CD4-positive, alpha-beta T cell treated with Interleukin-4 for 1 hour (primary cell): ENCODE results near the gene SLC4A7.
"Not testable (repeated sequence)": the region's sequence is repeated elsewhere in the genome, so short reads cannot be mapped to it uniquely, and the experiment has no call there.

Source experiments
- DNase-seq, 2 donors: peaks; one replicate each; pipeline ENCODE4 v3.0.0-alpha.2; 2020 to 2022

SLC4A7 gene

GRCh38 chr3:27426926-27427325 lies 57.3 kb downstream of the SLC4A7 start:
- DNase-seq = no peak

DNA sequence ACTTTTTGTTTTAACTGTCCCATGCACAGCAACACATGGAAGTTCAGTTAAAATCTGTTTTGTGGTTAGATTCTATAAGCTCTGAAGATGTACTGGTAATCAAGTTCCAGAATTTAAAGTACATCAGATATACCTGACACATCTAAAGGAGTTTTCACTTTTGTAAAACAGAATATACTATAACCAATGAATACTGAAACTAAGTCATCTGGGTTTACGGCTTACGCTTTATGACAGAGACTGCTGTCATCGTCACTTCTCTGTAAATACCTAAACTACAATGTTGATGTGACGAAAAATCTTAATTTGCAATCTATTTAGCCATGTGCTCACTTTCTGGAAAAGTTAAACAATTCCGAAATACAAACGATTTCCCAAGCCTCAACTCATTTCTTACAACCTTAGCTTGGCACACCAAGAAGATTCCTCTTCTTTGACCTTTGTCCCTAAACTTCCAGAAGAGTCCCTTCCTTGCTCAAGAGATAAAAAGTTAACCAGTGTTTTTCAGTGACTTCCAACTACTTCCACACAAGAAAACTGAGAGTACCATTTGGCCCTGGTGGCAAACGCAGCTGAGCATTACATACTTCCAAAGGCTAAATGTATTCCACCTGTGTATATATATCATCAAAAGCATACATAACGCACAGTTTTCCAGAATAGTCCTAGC lies 58.2 kb downstream of the SLC4A7 start:
- no peak for DNase-seq

DNA sequence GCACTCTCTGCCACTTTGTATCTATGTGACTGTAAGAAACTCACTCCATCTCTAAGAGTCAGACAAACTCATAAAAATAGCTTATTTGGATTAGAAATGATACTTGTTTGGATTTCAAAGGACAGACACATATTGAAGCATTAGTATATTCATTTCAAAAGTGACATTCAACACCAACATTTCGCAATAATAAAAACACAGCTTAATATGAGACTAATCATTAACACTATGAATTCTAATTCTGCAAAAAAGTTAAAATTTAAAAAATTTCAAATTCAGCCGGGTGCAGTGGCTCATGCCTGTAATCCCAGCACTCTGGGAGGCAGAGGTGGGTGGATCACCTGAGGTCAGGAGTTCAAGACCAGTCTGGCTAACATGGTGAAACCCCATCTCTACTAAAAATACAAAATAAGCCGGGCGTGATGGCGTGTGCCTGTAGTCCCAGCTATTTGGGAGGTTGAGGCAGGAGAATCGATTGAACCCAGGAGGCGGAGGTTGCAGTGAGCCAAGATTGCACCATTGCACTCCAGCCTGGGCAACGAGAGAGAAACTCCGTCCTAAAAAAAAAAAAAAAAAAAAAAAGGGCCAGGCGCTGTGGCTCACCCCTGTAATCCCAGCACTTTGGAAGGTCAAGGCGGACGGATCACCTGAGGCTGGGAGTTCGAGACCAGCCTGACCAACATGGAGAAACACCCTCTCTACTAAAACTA lies 59.2 kb downstream of the SLC4A7 start:
- DNase-seq = not testable (repeated sequence)

- no peak for DNase-seq
Observed at GRCh38 chr3:27423463-27423862, 60.7 kb downstream of the SLC4A7 start.

- no peak for DNase-seq
Observed at GRCh38 chr3:27422617-27423016, 61.6 kb downstream of the SLC4A7 start.

GRCh38 chr3:27415202-27415601 lies 69.0 kb downstream of the SLC4A7 start:
- no peak for DNase-seq

- DNase-seq = no peak
Observed at GRCh38 chr3:27392950-27393679, 91.1 kb downstream of the SLC4A7 start.

DNA sequence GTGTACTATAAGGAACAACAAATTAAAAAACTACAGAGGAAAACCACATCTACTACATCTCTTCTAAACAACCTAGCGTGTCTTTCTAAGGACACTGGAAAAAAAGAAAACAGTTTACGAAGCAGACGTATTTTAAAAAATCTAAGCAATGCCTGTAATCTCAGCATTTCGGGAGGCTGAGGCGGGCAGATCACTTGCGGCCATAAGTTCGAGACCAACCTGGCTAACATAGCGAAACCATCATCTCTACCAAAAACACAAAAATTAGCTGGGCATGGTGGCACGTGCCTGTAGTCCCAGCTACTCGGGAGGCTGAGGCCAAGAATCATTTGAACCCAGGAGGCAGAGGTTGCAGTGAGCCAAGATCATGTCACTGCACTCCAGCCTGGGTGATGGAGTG lies 91.8 kb downstream of the SLC4A7 start:
- not testable (repeated sequence) for DNase-seq

- no peak for DNase-seq
Observed at GRCh38 chr3:27391796-27392195, 92.4 kb downstream of the SLC4A7 start.

DNA sequence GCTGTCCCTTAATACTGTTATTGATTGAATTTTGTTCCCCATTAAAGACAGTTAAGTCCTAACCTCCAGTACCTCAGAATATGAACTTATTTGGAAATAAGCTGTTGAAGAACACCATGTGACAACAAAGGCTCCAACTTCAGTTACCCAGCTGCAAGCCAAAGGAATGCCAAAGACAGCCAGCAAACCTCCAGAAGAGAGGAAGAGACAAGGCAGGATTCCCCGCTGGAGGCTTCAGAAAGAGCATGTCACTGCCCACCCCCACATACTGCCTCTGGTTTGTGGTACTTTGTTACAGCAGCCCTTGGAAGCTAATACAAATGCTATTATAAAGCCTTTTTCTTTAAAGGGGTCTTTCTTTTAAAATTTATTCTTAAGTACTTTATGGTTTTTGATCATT lies 96.6 kb downstream of the SLC4A7 start:
- DNase-seq = no peak

DNA sequence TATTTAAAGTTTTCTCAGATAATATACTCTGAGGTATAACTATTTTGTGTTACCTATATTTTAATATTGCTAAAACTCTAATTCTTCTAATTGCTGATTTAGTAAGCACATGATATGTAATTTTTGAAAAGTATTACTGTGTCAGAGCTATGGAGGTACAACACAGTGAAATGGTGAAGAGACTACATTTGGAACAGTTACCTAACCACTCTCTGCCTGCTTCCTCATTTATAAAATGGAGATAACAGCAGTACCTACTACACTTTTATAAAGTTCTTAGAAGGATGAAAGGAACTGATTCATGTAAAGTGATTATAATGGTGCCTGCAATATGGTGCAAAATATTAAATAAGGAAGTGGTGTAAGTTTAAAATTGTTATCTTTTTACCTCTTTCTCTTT lies 98.7 kb downstream of the SLC4A7 start:
- no peak for DNase-seq

- DNase-seq = no peak
Observed at GRCh38 chr3:27384191-27384590, 100.0 kb downstream of the SLC4A7 start.

- no peak for DNase-seq
Observed at GRCh38 chr3:27380433-27381357, 103.5 kb downstream of the SLC4A7 start.

DNA sequence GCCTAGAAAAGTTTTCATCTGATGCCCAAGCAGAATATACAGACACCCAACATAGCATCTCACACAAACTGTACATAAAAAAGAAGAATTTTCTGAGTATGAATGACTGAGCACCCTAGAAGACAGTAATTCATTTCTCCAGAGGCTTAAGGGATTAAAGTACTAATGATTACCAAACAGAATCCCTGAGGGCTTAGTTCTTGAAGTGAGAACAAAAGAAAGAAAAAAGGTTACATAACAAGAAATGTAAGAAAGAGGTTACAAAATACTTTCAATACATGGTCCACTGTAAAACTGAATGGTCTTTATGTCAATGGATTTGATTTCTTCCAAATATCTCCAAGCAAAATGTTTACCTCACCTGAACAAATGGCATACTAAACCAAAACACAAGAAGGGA lies 105.9 kb downstream of the SLC4A7 start:
- DNase-seq = no peak

DNA sequence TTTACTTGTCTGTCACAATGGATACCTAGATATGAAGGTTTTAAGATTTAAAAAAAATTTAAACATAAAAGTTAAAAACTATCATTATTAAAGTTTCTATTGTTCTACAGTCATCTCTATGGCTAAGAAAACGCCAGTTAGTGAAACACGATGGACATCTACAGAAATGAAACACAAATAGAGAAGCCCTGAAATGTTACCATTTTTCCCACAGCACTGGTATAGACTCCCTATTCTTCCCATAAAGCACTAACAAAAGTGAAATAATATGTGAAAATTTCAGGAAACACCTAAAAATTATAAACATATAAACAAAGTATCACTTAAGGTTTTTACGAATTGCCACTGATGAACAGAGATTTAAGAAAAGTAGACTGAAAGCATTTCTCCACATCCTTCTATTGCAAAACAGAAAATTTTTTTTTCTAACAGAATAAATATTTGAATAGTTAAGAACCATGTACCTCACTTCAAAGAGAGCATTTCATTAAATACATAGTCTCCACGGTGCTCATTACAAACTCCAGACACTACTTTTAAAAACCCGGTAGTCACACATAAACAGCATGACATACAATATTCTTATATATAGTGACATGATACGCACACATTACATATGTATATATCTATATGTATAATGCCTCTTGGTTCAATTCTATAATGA lies 107.9 kb downstream of the SLC4A7 start:
- no peak for DNase-seq

GRCh38 chr3:27368831-27369607 lies 115.2 kb downstream of the SLC4A7 start, which contains the start of gene NEK10:
NEK10 (minus strand) TSS chr3:27369383; CDS start chr3:27352882, 16,501 bp downstream.
- peak; percentile 92 to 93 for DNase-seq

DNA sequence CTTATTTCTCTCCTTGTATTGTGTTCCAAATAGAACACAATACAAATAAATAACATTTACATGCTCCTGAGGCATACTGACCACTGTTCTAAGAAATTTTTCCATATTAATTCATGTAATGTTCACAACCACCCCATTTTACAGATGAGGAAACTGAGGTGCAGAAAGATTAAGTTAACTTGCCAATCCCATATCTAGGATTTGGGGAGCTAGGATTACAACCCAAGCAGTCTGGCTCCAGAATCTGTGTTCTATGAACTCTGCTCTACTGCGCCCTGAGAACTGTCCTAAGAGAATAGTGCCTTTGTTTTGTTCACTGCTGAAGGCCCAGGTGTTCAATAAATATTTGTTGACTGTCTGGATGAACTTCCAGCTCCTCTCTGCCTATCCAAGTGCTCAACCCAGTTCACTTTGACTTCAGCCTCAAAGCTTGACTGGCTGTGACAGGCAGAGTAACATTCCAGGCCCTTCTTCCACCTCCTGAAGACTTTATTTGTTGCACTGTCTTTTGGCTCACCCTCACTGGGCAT lies 118.1 kb downstream of the SLC4A7 start:
- no peak for DNase-seq

GRCh38 chr3:27360113-27361078 lies 123.8 kb downstream of the SLC4A7 start:
- DNase-seq = no peak

DNA sequence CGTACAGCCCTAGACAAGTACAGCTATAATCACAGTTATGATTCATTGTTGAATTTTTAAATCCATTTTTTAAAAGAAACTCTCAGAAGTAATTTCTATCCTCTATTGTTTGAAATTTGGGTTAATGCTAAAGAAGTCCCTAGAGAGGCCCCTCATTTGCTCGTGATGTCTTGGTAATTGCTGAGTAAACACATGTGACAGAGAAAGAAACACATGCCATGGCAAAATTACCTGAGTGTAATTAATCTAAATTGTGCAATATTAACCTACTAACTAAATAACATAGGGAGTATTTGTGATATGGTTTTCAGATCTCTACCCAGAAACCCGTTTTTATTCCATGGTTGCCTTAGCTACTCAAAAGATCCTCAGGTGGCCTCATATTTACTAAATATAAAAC lies 125.8 kb downstream of the SLC4A7 start:
- no peak for DNase-seq
